GM10266 (cell line): ENCODE results near the gene ZNF281.

Experiments
- DNase-seq: peaks from one replicate; pipeline ENCODE4 v3.0.0; 2012; ENCODE audit errors: extremely low spot score
- TF ChIP-seq, protein P1 (sequence below): IDR thresholded peaks from 2 replicates; pipeline ENCODE4 v1.5.1; 2012; ENCODE audit warnings: mild to moderate bottlenecking, low read depth; ENCODE audit not compliant: control insufficient read depth, insufficient read depth; ENCODE audit errors: missing control alignments

The ZNF281 gene

DNA sequence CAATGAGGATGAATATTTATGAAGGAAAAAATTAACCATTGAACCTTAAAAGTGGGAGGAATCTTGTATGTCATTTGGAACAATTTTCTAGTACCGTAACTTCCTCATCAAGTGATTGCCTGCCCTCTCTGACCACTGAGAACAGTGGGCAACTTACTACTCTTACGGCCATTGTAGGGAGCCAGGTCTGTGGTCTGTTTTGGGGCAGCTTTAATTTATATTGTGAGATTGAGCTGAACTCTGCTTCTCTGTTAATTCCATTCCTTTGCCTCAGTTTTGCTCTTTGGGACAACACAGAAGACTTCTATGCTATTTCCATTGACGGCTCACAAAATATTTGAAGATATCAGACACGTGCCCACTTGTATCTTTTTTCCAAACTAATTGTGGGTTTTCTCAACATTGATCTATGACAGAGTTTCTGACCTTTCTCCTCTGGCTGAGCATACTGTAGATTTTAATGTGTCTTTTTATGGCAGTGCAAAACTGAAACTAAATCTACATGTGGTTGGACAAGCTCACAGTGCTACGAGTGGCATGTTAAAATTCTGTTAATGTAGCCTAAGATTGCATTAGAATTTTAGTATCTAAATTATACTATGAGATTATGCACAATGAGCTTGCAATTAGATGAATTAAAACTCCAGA, 27.8 kb upstream of the ZNF281 start:
- TF ChIP-seq, protein P1, sequence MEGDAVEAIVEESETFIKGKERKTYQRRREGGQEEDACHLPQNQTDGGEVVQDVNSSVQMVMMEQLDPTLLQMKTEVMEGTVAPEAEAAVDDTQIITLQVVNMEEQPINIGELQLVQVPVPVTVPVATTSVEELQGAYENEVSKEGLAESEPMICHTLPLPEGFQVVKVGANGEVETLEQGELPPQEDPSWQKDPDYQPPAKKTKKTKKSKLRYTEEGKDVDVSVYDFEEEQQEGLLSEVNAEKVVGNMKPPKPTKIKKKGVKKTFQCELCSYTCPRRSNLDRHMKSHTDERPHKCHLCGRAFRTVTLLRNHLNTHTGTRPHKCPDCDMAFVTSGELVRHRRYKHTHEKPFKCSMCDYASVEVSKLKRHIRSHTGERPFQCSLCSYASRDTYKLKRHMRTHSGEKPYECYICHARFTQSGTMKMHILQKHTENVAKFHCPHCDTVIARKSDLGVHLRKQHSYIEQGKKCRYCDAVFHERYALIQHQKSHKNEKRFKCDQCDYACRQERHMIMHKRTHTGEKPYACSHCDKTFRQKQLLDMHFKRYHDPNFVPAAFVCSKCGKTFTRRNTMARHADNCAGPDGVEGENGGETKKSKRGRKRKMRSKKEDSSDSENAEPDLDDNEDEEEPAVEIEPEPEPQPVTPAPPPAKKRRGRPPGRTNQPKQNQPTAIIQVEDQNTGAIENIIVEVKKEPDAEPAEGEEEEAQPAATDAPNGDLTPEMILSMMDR = no peak
- DNase-seq = no peak

DNA sequence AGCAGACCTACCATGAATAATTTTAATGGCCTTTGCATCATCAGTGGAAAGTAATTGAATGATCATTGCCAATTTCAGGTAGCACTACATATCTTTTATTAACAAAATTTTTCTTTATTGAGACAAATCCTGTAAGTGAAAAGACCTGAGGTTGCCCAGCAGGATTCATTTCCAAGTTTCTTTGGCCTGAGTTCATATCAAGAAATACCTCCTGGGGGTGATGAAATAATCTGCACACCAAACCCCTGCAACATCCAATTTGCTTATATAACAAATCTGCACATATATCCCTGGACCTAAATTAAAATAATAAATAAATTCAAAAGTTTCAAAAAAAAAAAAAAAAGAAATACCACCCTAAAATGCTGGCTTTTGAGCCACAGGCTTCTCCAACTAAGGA, 27.3 kb upstream of the ZNF281 start:
- DNase-seq = no peak

DNA sequence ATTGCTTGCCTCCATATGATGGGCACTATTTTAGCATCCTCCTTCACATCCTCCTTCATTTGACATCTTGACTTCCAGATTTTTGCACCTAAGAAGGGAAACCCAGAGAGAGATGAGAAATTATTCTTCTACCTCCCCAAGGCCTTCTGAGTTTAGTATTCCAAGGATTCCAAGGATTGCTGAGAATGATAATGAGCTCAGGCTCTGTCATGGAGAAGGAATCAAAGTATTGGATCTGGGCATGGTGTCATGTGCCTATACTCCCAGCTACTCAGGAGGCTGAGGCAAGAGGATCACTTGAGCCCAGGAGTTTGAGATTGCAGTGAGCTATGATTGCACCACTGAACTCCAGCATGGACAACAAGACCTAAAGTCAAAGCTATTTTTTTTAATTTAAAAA, 26.6 kb upstream of the ZNF281 start:
- DNase-seq = no peak
- TF ChIP-seq, protein P1 = no peak

More for the DNA sequence above, 27.3 kb upstream of the ZNF281 start:
- TF ChIP-seq, protein P1 = no peak

DNA sequence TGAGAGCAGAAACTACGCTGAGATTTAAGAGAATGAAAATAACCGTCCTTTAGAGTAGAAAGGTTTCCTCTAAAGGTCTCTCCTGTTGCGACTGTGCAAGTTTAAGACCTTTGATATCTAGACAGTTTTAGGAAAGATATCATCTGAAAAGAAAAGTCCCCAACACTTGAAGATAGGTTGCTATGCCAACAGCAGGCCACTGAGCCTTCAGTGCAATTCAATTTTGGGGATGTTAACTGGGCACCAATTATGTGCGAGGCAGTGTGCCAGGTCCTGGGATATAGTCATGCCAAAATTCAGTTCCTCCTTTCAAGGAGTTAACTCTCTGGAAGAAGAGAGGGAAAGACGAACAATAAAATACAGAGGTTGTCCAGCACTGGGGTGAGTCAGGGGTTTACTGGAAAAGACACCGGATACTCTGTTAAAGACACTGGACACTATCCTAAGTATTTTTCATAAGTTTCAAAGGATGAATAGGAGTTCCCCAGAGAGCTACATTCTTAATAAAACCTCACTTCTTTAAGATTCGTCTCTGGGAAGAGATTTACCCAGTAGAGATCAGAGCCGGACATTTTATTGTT, 25.5 kb upstream of the ZNF281 start:
- TF ChIP-seq, protein P1 = no peak

DNA sequence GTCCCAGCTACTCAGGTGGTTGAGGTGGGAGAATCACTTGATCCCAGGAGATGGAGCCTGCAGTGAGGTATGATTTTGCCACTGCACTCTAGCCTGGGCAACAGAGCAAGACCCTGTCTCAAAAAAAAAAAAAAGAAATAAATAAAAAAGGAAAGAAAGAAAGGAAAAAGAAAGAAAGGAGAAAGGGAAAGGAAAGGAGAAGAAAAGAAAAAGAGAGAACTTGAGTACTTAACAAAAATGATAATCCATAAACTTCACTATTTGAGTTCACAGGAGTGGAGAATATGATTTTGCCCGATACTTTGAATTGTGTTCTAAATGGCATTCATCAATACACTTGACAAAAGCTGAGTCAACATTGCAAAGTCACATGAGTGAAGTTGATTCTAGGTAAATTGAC, 23.8 kb upstream of the ZNF281 start:
- TF ChIP-seq, protein P1 = no peak

More for the DNA sequence above, 25.5 kb upstream of the ZNF281 start:
- no peak for DNase-seq

DNA sequence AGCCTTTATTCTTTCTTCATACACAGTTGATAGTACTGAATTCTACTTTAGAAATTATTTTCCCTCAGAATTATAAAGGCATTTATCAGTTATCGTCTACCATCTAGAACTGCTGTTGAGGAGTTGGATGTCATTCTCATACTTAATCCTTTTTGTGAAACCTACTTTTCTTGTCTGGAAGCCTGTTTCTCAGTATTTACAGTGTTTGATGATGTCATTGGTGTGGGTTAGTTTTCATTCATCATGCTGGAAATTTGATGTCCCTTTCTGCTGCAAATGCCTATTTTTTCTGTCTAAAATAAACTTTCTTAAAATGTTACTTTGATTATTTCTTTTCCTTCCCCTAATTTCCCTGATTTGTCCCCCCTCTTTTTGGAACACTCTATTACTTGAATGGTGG, 22.8 kb upstream of the ZNF281 start:
- TF ChIP-seq, protein P1 = no peak
- DNase-seq = no peak

More for the DNA sequence above, 23.8 kb upstream of the ZNF281 start:
- DNase-seq = no peak

DNA sequence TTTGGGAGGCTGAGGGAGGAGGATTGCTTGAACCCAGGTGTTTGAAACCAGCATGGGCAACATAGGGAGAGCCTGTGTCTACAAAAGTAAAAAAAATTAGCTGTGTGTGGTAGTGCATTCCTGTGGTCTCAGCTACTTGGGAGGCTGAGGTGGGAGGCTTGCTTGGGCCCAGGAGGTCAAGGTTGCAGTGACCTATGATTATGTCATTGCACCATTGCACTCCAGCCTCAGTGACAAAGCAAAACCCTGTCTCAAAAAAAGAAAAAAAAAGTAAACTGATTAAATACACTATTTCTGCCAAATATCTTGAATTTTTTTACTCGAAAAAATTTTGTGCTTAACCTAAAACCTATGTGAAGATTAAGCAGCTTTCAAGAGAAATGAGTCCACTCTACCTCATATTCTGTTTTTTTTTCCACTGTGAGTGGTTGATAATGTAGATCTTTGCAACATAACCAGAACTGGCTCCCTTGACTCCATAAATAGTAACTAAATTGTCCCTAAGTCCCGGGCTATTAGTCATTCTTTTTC, 19.4 kb upstream of the ZNF281 start:
- no peak for DNase-seq
- TF ChIP-seq, protein P1 = no peak
